K562 (cell line): ENCODE measurements around the gene SERP1. TPM values are rescaled to one million over a fixed set of nuclear protein-coding genes. Genes with fewer than 3 reads are reported as not detected.

Source experiments
- CHD1 ChIP-seq: fragments of 200-600 bp; sonication (generic); IDR thresholded peaks from one replicate; pipeline ENCODE4 v1.6.1; 2012; ENCODE audit warnings: mild to moderate bottlenecking, moderate library complexity, low read length, inconsistent platforms
- DEAF1 ChIP-seq: fragments of 450-650 bp; formaldehyde crosslinking; IDR thresholded peaks from 2 replicates; pipeline ENCODE4 v1.4.0; 2020; ENCODE audit warnings: mild to moderate bottlenecking, moderate library complexity
- HDAC8 ChIP-seq: fragments of 450-650 bp; IDR thresholded peaks from 2 replicates; pipeline ENCODE4 v1.6.1; 2016; ENCODE audit warnings: mild to moderate bottlenecking, missing genetic modification characterization, moderate library complexity, missing compliant biosample characterization
- HINFP ChIP-seq: fragments of 450-650 bp; conservative IDR thresholded peaks from 2 replicates; pipeline ENCODE4 v1.6.1; 2016; ENCODE audit warnings: missing genetic modification characterization, low read depth, mild to moderate bottlenecking, control low read depth, missing compliant biosample characterization
- MTA2 ChIP-seq: fragments of 450-650 bp; IDR thresholded peaks from 2 replicates; pipeline ENCODE4 v1.6.1; 2016; ENCODE audit warnings: low read depth
- MYC ChIP-seq, 2 experiments: fragments of 250-450 bp in 1 of 2; sonication (Bioruptor Pico) in 1 of 2; IDR thresholded peaks; 2 replicates each; pipeline versions ENCODE4 v1.5.1 to v1.6.1; 2012 to 2021; ENCODE audit warnings: low read depth in 2 of 2, borderline replicate concordance in 1 of 2, improper control_type of control experiment in 1 of 2, low read length in 1 of 2, mild to moderate bottlenecking in 1 of 2, moderate library complexity in 1 of 2
- NBN ChIP-seq: fragments of 450-650 bp; IDR thresholded peaks from 2 replicates; pipeline ENCODE4 v1.6.1; 2016; ENCODE audit warnings: low read depth, mild to moderate bottlenecking
- PHF20 ChIP-seq: fragments of 450-650 bp; IDR thresholded peaks from 2 replicates; pipeline ENCODE4 v1.6.1; 2018; ENCODE audit not compliant: partially characterized antibody
- POLR2AphosphoS5 ChIP-seq: IDR thresholded peaks from 2 replicates; pipeline ENCODE4 v1.6.1; 2011; ENCODE audit warnings: mild to moderate bottlenecking, low read depth, low read length, moderate library complexity; ENCODE audit not compliant: control insufficient read depth, insufficient read depth
- ZBTB49 ChIP-seq: sonication (generic); formaldehyde crosslinking; IDR thresholded peaks from 2 replicates; pipeline ENCODE4 v1.8.0; 2022; ENCODE audit warnings: missing genetic modification reagents, mild to moderate bottlenecking, borderline replicate concordance
- ZFPM2 ChIP-seq: fragments of 250-450 bp; sonication (Bioruptor Pico); IDR thresholded peaks from 2 replicates; pipeline ENCODE4 v1.5.1; 2022; ENCODE audit warnings: mild to moderate bottlenecking
- ZFX ChIP-seq: sonication (generic); formaldehyde crosslinking; IDR thresholded peaks from 2 replicates; pipeline ENCODE4 v1.8.0; 2022; ENCODE audit warnings: mild to moderate bottlenecking, missing genetic modification reagents, moderate library complexity
- ZNF143 ChIP-seq: sonication (generic); formaldehyde crosslinking; IDR thresholded peaks from 2 replicates; pipeline ENCODE4 v1.9.0; 2022; ENCODE audit warnings: mild to moderate bottlenecking, missing genetic modification reagents
- ZNF280B ChIP-seq: fragments of 250-450 bp; sonication (Bioruptor Pico); IDR thresholded peaks from 2 replicates; pipeline ENCODE4 v1.5.1; 2021; ENCODE audit warnings: mild to moderate bottlenecking
- ZNF311 ChIP-seq: fragments of 250-450 bp; sonication (Bioruptor Pico); IDR thresholded peaks from 2 replicates; pipeline ENCODE4 v1.4.0; 2020; ENCODE audit warnings: mild to moderate bottlenecking, moderate library complexity
- ZNF764 ChIP-seq: fragments of 250-450 bp; sonication (Bioruptor Pico); IDR thresholded peaks from 2 replicates; pipeline ENCODE4 v1.4.0; 2020; ENCODE audit warnings: low read depth, mild to moderate bottlenecking, moderate library complexity
- polyA plus RNA-seq, 8 experiments: library from polyadenylated mRNA; depleted of rRNA in 4 of 8; stranded (reverse) in 5 of 8; unstranded in 3 of 8; fragments of >200 nt; fragmentation: Nextera tagmentation in 2 of 8; fragmentation: Illumina TruSeq in 1 of 8; extraction: Ambion mirVana in 2 of 8; extraction: Trizol in 1 of 8; gene quantifications; 2 replicates each; pipeline versions ENCODE4 v1.2.1 to v1.2.3, GENCODE V29; 2011 to 2014; ENCODE audit warnings: inconsistent platforms in 1 of 8, missing spikeins in 1 of 8
- total RNA-seq, 7 experiments: library from RNA; depleted of rRNA in 6 of 7; stranded (reverse); fragments of >200 nt in 6 of 7; fragmentation: Illumina TruSeq in 2 of 7; extraction: Trizol in 2 of 7; gene quantifications; 2 replicates each; pipeline versions ENCODE4 v1.2.1 to v1.2.3, GENCODE V29; 2011 to 2021; ENCODE audit warnings: low replicate concordance in 1 of 7

The SERP1 gene
- total and polyA plus RNA-seq, 9 of the 15 experiments (the other 6 are each of a cell fraction or from before 2014, with no cell fraction given), result 38.6 to 443 (median 121) TPM

GRCh38 chr3:150495149-150495548 lies 51.1 kb downstream of the SERP1 start (continued):
- TF ChIP-seq POLR2AphosphoS5 (no peak), ZBTB49 (no peak), HDAC8 (tag) (no peak), ZNF280B (CRISPR knock-in tag) (no peak), CHD1 (no peak), HINFP (tag) (no peak), ZNF311 (CRISPR knock-in tag) (no peak), ZNF764 (CRISPR knock-in tag) (no peak), ZNF143 (CRISPR knock-in tag) (no peak), MTA2 (no peak), NBN (peak; percentile 56; the same call in 1 of the 2 replicates), MYC (IDR thresholded peaks at IDR 0.05; ENCODE audit: low read depth, low read length) (no peak), MYC (CRISPR knock-in tag; IDR thresholded peaks at IDR 0.05; ENCODE audit: borderline replicate concordance, low read depth) (no peak), PHF20 (no peak), ZFX (CRISPR knock-in tag) (no peak), DEAF1 (CRISPR knock-in tag) (no peak), ZFPM2 (CRISPR knock-in tag) (no peak)
